ENCODE results near the gene ZNF746.

GRCh38 chr7:149442924-149443323, 54.7 kb downstream of the ZNF746 start:
- TF ChIP-seq ATF2 (tag by site-specific recombination; IDR thresholded peaks at IDR 0.05; ENCODE audit: low read depth) (no peak), ZXDB (tag by site-specific recombination; IDR thresholded peaks at IDR 0.05) (no peak), YY1 (tag by site-specific recombination; IDR thresholded peaks at IDR 0.05) (no peak), SP2 (tag by site-specific recombination; IDR thresholded peaks at IDR 0.05) (no peak), ZBTB11 (tag by site-specific recombination; conservative IDR thresholded peaks at IDR 0.05; ENCODE audit: low read depth) (no peak)
